Measurements from ENCODE around the gene PTGES3L.

Gene PTGES3L

DNA sequence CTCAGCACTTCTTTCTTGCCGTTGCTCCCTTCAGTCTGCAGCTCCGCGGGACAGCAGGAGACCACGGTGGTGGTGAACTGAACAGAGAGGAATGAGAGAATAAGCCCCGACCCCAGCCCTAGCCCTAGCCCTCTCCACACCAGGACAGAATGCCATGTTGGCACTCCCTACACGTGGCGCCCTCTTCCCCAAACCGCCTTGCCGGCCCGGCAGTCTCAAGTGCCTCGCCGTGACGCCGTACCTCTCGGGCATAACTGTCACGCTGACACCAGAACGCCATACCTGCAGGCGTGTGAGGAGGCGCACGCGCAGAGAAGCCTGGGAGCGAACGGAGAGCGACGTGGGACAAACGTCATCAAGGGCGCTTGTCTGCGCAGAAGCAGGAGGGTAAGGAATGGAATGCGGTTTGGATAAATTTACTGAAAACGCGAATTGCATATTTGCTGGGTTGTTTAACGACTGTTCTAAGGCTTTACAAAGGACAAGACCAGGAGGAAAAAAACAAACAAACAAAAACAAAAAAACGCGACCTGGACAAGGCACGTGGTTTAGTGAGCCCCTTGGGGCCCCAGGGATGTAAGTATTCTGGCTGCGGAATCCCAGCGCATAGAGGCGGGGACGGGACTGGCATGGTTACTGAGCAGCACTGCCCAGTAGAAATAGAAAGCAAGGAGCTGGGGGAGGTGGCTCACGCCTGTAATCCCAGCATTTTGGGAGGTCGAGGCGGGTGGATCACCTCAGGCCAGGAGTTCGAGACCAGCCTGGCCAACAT, 15.5 kb downstream of the PTGES3L start, which contains the start of gene AARSD1:
Gene AARSD1, minus strand, starts transcription at position 294 of the 772 bp plus-strand sequence. Its CDS starts 14 bp downstream, at position 280.
- peak; percentile 94 for DNase-seq (ENCODE audit: low read depth)
- peak within 1 kb of the TSS; percentile 74 for H3K4me3 ChIP-seq (ENCODE audit: control insufficient read depth, low read depth, low read length)
- TF ChIP-seq, protein P1, sequence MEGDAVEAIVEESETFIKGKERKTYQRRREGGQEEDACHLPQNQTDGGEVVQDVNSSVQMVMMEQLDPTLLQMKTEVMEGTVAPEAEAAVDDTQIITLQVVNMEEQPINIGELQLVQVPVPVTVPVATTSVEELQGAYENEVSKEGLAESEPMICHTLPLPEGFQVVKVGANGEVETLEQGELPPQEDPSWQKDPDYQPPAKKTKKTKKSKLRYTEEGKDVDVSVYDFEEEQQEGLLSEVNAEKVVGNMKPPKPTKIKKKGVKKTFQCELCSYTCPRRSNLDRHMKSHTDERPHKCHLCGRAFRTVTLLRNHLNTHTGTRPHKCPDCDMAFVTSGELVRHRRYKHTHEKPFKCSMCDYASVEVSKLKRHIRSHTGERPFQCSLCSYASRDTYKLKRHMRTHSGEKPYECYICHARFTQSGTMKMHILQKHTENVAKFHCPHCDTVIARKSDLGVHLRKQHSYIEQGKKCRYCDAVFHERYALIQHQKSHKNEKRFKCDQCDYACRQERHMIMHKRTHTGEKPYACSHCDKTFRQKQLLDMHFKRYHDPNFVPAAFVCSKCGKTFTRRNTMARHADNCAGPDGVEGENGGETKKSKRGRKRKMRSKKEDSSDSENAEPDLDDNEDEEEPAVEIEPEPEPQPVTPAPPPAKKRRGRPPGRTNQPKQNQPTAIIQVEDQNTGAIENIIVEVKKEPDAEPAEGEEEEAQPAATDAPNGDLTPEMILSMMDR (conservative IDR thresholded peaks at IDR 0.05; ENCODE audit: control insufficient read depth, insufficient read depth, low read depth, low read length), result no peak

GRCh38 chr17:42953669-42954068, 26.2 kb downstream of the PTGES3L start:
- H3K4me3 ChIP-seq (ENCODE audit: control insufficient read depth, low read depth, low read length), result no peak overlapping the region
- DNase-seq (ENCODE audit: low read depth), result no peak
- TF ChIP-seq, protein P1 (conservative IDR thresholded peaks at IDR 0.05; ENCODE audit: control insufficient read depth, insufficient read depth, low read depth, low read length), result no peak

- TF ChIP-seq, protein P1 (conservative IDR thresholded peaks at IDR 0.05; ENCODE audit: control insufficient read depth, insufficient read depth, low read depth, low read length), result no peak
- H3K4me3 ChIP-seq (ENCODE audit: control insufficient read depth, low read depth, low read length), result no peak overlapping the region
- peak; percentile 3 for DNase-seq (ENCODE audit: low read depth)
Observed at GRCh38 chr17:42950044-42950783, 29.7 kb downstream of the PTGES3L start.

DNA sequence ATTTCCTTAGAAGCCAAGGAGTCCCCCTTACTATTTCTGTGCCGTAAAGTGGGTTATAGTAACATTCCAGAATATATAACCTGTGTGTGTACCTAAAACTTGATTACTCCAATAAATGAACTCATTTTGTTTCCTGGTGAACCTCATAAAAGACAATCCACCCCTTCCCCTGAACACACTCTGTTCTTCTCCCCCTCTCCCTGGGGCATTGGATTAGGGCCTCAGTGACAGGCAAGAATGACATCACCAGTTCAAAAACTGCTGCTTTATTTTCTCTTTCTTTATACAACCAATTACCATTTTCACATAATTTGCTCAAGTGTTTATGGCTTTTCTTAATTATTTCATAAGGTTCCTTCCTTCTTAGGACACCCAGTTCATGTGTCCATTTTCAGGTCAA, 33.1 kb downstream of the PTGES3L start:
- DNase-seq (ENCODE audit: low read depth), result no peak
- TF ChIP-seq, protein P1 (conservative IDR thresholded peaks at IDR 0.05; ENCODE audit: control insufficient read depth, insufficient read depth, low read depth, low read length), result no peak
- H3K4me3 ChIP-seq (ENCODE audit: control insufficient read depth, low read depth, low read length), result no peak overlapping the region

DNA sequence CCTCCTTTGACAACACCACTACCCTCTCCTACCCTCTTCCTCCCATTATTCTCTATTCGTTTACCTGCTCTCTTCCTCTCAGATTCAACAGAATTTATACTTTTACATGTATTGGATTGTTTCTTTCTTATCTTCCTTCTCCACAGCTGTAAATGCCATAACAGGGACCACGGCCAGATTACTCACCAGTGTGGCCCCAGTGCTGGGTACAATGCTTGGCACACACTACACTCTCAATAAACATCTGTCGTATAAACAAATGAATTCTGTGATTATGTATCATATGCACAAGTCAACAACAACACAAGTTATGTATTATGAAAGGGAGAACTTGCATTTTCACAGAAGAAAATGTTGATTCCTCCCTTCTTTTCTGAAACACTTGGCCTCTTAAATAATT, 35.7 kb downstream of the PTGES3L start:
- TF ChIP-seq, protein P1 (conservative IDR thresholded peaks at IDR 0.05; ENCODE audit: control insufficient read depth, insufficient read depth, low read depth, low read length), result no peak
- no peak overlapping the region for H3K4me3 ChIP-seq (ENCODE audit: control insufficient read depth, low read depth, low read length)
- peak; percentile 3 for DNase-seq (ENCODE audit: low read depth)

DNA sequence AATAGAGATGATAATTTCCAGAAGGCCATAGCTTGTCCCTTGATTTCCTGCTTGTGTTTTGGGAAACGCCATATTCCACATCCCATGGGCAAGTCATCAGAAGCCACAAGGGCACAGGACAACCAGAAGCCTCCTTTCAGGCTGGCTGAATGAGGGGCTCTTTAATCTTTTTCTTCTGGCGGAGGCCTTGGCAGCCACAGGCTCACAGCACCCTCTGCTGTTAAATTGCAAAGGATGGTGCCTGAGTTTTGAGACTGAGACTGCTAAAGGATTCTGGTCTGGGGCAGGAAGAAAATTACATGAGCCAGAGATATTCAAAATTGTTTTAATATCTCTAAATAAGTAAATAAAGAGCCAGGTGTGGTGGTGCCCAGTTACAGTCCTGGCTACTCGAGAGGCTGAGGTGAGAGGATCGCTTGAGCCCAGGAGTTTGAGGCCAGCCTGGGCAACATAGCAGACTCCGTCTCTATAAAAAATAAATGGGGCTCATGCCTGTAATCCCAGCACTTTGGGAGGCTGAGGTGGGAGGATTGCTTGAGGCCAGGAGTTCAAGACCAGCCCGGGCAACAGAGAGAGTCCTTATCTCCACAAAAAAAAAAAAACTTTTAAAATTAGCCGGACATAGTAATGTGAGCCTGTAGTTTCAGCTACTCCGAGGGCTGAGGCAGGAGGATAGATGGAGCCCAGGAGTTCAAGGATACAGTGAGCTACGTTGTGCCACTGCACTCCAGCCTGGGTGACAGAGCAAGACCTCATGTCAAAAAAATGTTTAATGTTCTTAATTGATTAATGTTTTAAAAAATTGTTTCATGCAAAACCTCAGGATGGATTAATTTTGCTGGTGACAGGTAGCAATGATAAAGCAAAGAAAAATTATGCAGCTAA, 41.9 kb downstream of the PTGES3L start:
- TF ChIP-seq, protein P1 (conservative IDR thresholded peaks at IDR 0.05; ENCODE audit: control insufficient read depth, insufficient read depth, low read depth, low read length), result peak; percentile 78
- DNase-seq (ENCODE audit: low read depth), result peak; percentile 66

More for the DNA sequence above, 41.9 kb downstream of the PTGES3L start:
- no peak overlapping the region for H3K4me3 ChIP-seq (ENCODE audit: control insufficient read depth, low read depth, low read length)

Data from fibroblast of mammary gland (primary cell).